A549 (cell line): ENCODE results near the gene H2BK1. TPM values are rescaled to one million over a fixed set of nuclear protein-coding genes. Genes with fewer than 3 reads are reported as not detected.

Experiments used
- ATAC-seq, 2 experiments: fragments of 200-7000 bp in 1 of 2; fragments of >200 bp in 1 of 2; cut with Nextera tagmentation in 1 of 2; cut with Tn5 transposase in 1 of 2; 3 replicates each; pipeline versions ENCODE4 v1.8.0 to v1.9.1; 2018 to 2020; ENCODE audit warnings: mild to moderate bottlenecking in 1 of 2, moderate library complexity in 1 of 2
- CTCF ChIA-PET: fragments of 300-600 bp; sonication (Branson Sonifier 250); formaldehyde crosslinking; extraction: SDS; loops from one replicate; lab custom pipeline; 2021; ENCODE audit warnings: antibody characterized with exemption, inconsistent platforms; lab: Yijun Ruan, JAX
- POLR2A ChIA-PET: fragments of 350-600 bp; formaldehyde crosslinking; extraction: SDS; loops from one replicate; lab custom pipeline; 2021; ENCODE audit warnings: antibody characterized with exemption, inconsistent platforms; lab: Yijun Ruan, JAX
- DNase-seq, 2 experiments: peaks; one replicate each; pipeline versions ENCODE4 v3.0.0 to v3.0.0-alpha.2; 2011 to 2016; ENCODE audit warnings: low read depth in 1 of 2, low spot score in 1 of 2
- FAIRE-seq: peaks from 2 replicates; lab custom pipeline; 2011; peaks lifted over from hg19 to GRCh38; lab: Jason Lieb, UNC
- H3K27ac ChIP-seq, 2 experiments: fragments of >200 bp; sonication (Bioruptor Twin); formaldehyde crosslinking; 3 replicates each; pipeline ENCODE4 v1.5.1; 2016 to 2017
- H3K4me1 ChIP-seq: fragments of >200 bp; sonication (Bioruptor Twin); formaldehyde crosslinking; 3 replicates; pipeline ENCODE4 v1.6.1; 2016
- H3K4me2 ChIP-seq: fragments of >200 bp; sonication (Bioruptor Twin); formaldehyde crosslinking; 3 replicates; pipeline ENCODE4 v1.6.1; 2016
- H3K4me3 ChIP-seq: fragments of >200 bp; sonication (Bioruptor Twin); formaldehyde crosslinking; 3 replicates; pipeline ENCODE4 v1.5.1; 2016
- H3K9me3 ChIP-seq: fragments of >200 bp; sonication (Bioruptor Twin); formaldehyde crosslinking; 3 replicates; pipeline ENCODE4 v1.6.1; 2016
- CBX8 ChIP-seq: fragments of 200-600 bp; sonication (generic); IDR thresholded peaks from 2 replicates; pipeline ENCODE4 v1.6.1; 2016
- CHD2 ChIP-seq: fragments of 150-350 bp; IDR thresholded peaks from 2 replicates; pipeline ENCODE4 v1.6.1; 2014; ENCODE audit warnings: low read length; ENCODE audit not compliant: partially characterized antibody
- EHF ChIP-seq: fragments of 250-450 bp; sonication (Bioruptor Pico); IDR thresholded peaks from 2 replicates; pipeline ENCODE4 v1.5.0; 2020; ENCODE audit warnings: mild to moderate bottlenecking
- EP300 ChIP-seq, 2 experiments: fragments of >200 bp; sonication (Bioruptor Twin); formaldehyde crosslinking; IDR thresholded peaks; 2 replicates in 1 of 2; 3 replicates in 1 of 2; pipeline ENCODE4 v1.6.1; 2016 to 2017
- ESRRA ChIP-seq: fragments of 150-350 bp; IDR thresholded peaks from 2 replicates; pipeline ENCODE4 v1.6.1; 2014; ENCODE audit warnings: mild to moderate bottlenecking, low read length, borderline replicate concordance
- FOSL2 ChIP-seq, 2 experiments: fragments of 450-650 bp in 1 of 2; fragments of >200 bp in 1 of 2; sonication (Bioruptor Twin) in 1 of 2; formaldehyde crosslinking; IDR thresholded peaks; 2 replicates each; pipeline versions ENCODE4 v1.5.0 to v1.6.1; 2016 to 2020; ENCODE audit warnings: mild to moderate bottlenecking in 1 of 2, moderate library complexity in 1 of 2
- HDAC2 ChIP-seq: fragments of 200-600 bp; sonication (generic); IDR thresholded peaks from 2 replicates; pipeline ENCODE4 v1.6.1; 2016
- HEYL ChIP-seq: fragments of 250-450 bp; sonication (Bioruptor Pico); IDR thresholded peaks from 2 replicates; pipeline ENCODE4 v1.8.0; 2021; ENCODE audit warnings: mild to moderate bottlenecking, moderate library complexity
- HOXB13 ChIP-seq: fragments of 250-450 bp; sonication (Bioruptor Pico); IDR thresholded peaks from 2 replicates; pipeline ENCODE4 v1.5.0; 2020; ENCODE audit warnings: low read depth, mild to moderate bottlenecking, moderate library complexity
- KDM1A ChIP-seq: fragments of 200-600 bp; sonication (generic); IDR thresholded peaks from 2 replicates; pipeline ENCODE4 v1.6.1; 2016; ENCODE audit warnings: low read depth, mild to moderate bottlenecking
- MAFK ChIP-seq: fragments of 450-650 bp; IDR thresholded peaks from 2 replicates; pipeline ENCODE4 v1.6.1; 2014; ENCODE audit not compliant: partially characterized antibody
- MYC ChIP-seq: IDR thresholded peaks from 2 replicates; pipeline ENCODE4 v1.6.1; 2012; ENCODE audit warnings: mild to moderate bottlenecking, inconsistent platforms, low read length, improper control_type of control experiment, borderline replicate concordance
- NFE2L2 ChIP-seq: fragments of 150-350 bp; conservative IDR thresholded peaks from 2 replicates; pipeline ENCODE4 v1.6.1; 2014; ENCODE audit warnings: low read length
- NR3C1 ChIP-seq: fragments of >200 bp; sonication (Bioruptor Twin); formaldehyde crosslinking; IDR thresholded peaks from 3 replicates; pipeline ENCODE4 v1.6.1; 2017
- POLR2AphosphoS2 ChIP-seq: conservative IDR thresholded peaks from 2 replicates; pipeline ENCODE4 v1.6.1; 2012; ENCODE audit warnings: low read length, improper control_type of control experiment, inconsistent platforms
- WGBS: methylation state at CpG from one replicate; pipeline ENCODE4 v1.1.6; 2017; ENCODE audit errors: missing lambda C conversion rate; 5-methylcytosine and 5-hydroxymethylcytosine counted together
- polyA plus RNA-seq, 4 experiments: library from polyadenylated mRNA; depleted of rRNA in 3 of 4; stranded (reverse); fragments of >200 nt; fragmentation: RNase III in 1 of 4; extraction: RNeasy Plus Mini Kit Qiagen cat#74134 plus additional on column Dnase treatment in 1 of 4; gene quantifications; 2 replicates in 3 of 4; 3 replicates in 1 of 4; pipeline ENCODE4 v1.2.3, GENCODE V29; 2011 to 2017
- TF ChIP-seq, protein P1 (sequence below): IDR thresholded peaks from 2 replicates; pipeline ENCODE4 v1.6.1; 2012; ENCODE audit warnings: low read depth, borderline replicate concordance
- TF ChIP-seq, protein P2 (sequence below): fragments of 250-450 bp; sonication (Bioruptor Pico); IDR thresholded peaks from 2 replicates; pipeline ENCODE4 v1.5.0; 2020; ENCODE audit warnings: low read depth, mild to moderate bottlenecking, moderate library complexity
- TF ChIP-seq, protein P3 (sequence below): IDR thresholded peaks from 2 replicates; pipeline ENCODE4 v1.6.1; 2012
- TF ChIP-seq, protein P4 (sequence below): IDR thresholded peaks from 2 replicates; pipeline ENCODE4 v1.6.1; 2012

Gene H2BK1
- polyA plus RNA-seq, 2 of the 4 experiments (the other 2 are of a cell fraction) = not detected

DNA sequence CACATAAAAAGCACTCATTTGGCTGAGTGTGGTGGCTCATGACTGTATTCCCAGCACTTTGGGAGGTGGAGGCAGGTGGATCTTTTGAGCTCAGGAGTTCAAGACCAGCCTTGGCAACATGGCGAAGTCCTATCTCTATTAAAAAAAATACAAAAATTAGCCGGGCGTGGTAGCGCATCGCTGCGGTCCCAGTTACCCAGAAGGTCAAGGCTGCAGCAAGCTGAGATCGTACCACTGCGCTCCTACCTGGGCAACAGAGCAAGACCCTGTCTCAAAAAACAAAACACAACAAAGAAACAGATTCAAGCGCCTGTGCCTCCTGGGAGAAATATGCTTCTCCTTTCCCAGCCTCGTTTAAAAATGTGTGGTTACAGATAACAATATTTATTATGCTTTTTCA lies 19.0 kb upstream of the H2BK1 start:
- TF ChIP-seq EP300 (IDR thresholded peaks at IDR 0.05) (no peak), HOXB13 (CRISPR knock-in tag) (no peak), KDM1A (no peak), HEYL (CRISPR knock-in tag) (no peak), ESRRA (no peak), MAFK (no peak), NR3C1 (no peak), CHD2 (no peak), POLR2AphosphoS2 (no peak), EHF (no peak), HDAC2 (no peak), MYC (no peak)
- TF ChIP-seq, protein P1, sequence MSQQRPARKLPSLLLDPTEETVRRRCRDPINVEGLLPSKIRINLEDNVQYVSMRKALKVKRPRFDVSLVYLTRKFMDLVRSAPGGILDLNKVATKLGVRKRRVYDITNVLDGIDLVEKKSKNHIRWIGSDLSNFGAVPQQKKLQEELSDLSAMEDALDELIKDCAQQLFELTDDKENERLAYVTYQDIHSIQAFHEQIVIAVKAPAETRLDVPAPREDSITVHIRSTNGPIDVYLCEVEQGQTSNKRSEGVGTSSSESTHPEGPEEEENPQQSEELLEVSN = no peak
- TF ChIP-seq, protein P2, sequence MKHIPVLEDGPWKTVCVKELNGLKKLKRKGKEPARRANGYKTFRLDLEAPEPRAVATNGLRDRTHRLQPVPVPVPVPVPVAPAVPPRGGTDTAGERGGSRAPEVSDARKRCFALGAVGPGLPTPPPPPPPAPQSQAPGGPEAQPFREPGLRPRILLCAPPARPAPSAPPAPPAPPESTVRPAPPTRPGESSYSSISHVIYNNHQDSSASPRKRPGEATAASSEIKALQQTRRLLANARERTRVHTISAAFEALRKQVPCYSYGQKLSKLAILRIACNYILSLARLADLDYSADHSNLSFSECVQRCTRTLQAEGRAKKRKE (CRISPR knock-in tag) = no peak
- TF ChIP-seq, protein P3, sequence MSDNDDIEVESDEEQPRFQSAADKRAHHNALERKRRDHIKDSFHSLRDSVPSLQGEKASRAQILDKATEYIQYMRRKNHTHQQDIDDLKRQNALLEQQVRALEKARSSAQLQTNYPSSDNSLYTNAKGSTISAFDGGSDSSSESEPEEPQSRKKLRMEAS = no peak
- TF ChIP-seq, protein P4, sequence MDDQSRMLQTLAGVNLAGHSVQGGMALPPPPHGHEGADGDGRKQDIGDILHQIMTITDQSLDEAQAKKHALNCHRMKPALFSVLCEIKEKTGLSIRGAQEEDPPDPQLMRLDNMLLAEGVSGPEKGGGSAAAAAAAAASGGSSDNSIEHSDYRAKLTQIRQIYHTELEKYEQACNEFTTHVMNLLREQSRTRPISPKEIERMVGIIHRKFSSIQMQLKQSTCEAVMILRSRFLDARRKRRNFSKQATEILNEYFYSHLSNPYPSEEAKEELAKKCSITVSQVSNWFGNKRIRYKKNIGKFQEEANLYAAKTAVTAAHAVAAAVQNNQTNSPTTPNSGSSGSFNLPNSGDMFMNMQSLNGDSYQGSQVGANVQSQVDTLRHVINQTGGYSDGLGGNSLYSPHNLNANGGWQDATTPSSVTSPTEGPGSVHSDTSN = no peak
- TF ChIP-seq, all 56 proteins: peak for 0

DNA sequence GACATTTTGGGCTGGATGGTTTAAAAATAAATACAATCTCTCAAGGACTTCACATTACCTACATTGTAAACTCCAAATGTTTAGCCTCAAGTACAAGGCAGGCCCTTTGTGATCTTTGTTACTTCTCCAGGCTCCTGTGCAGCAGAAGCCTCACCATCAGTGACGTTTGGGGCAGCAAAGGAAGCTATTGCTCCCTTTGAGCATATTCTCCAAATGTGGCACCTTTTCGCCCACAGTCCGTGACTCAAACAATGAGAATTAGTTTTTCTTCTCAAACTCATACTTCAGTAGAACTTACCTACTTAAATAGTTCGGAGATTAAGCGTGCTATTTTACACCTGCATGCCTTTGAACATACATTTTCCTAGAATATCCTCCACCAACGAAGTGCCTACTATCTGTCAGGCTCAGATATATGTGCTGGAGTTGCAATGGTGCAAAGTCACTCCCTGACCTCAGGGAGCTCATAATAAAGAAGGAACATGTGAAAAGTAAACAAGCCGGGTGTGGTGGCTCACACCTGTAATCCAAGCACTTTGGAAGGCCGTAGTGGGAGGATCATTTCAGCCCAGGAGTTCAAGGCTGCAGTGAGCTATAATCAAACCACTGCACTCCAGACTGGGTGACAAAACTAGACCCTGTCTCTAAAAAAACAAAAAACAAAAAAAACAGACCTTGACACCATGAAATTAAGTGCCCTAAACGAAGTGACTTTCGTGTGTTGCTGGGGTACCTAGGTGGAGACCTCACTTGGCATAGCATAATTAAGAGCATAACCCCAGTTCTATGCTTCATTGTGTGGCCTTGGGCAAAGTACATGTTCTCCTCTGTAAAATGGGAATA lies 18.0 kb upstream of the H2BK1 start:
- Histone ChIP-seq H3K9me3 (no peaks in the 10 kb centered on the region), H3K4me1 (peaks cover 26% of the 10 kb centered on the region), H3K27ac (peak overlapping the region; percentile 85 to 88), H3K4me2 (peak overlapping the region; percentile 88), H3K4me3 (peak overlapping the region; percentile 93)
- FAIRE-seq (no peak), ATAC-seq (no peak), DNase-seq (no peak)
- TF ChIP-seq NFE2L2 = no peak
- TF ChIP-seq HEYL (CRISPR knock-in tag) = no peak
- no peak for TF ChIP-seq EHF
- TF ChIP-seq CBX8 = no peak
- no peak for TF ChIP-seq FOSL2 (IDR thresholded peaks at IDR 0.05)
- TF ChIP-seq FOSL2 (CRISPR knock-in tag; IDR thresholded peaks at IDR 0.05) = no peak
- no peak for TF ChIP-seq HDAC2
- TF ChIP-seq NR3C1 = no peak
- TF ChIP-seq, protein P1 = no peak
- 71% methylated on average over 10 of the region's 10 CpGs for WGBS
- ChIA-PET CTCF (interaction anchor here (0.5 to 3.5 kb wide), 3 partner anchors 16 to 1388 kb away, joined by 3 to 20 read pairs (median 5); no protein-coding TSS in a partner anchor), POLR2A (interaction anchor here (1.5 kb wide), 1 partner anchor 10 kb away, joined by 3 read pairs; no protein-coding TSS in a partner anchor)

More for the DNA sequence above, 19.0 kb upstream of the H2BK1 start:
- 83% methylated on average over 10 of the region's 10 CpGs for WGBS
- Histone ChIP-seq H3K4me1 (peaks cover 36% of the 10 kb centered on the region), H3K4me3 (no peak overlapping the region), H3K9me3 (no peaks in the 10 kb centered on the region), H3K4me2 (no peak overlapping the region), H3K27ac (no peak overlapping the region)
- no peak for ATAC-seq
- DNase-seq = no peak
- CTCF ChIA-PET = interaction anchor here (0.7 to 3.5 kb wide), 2 partner anchors 15 to 140 kb away, joined by 3 to 20 read pairs; no protein-coding TSS in a partner anchor
- POLR2A ChIA-PET = no interaction called here
- no peak for FAIRE-seq
